ENCODE results near the gene REEP1. TPM values are rescaled to one million over a fixed set of nuclear protein-coding genes. Genes with fewer than 3 reads are reported as not detected.

Gene REEP1
- total RNA-seq, 1 donor from 2014 or later, result 0.35 TPM

- H3K4me3 ChIP-seq (ENCODE audit: low read depth, low read length), result no peak overlapping the region
- TF ChIP-seq CTCF (conservative IDR thresholded peaks at IDR 0.05; ENCODE audit: low read depth, low read length), result no peak
- no peak for DNase-seq (ENCODE audit: low read depth)
Observed at GRCh38 chr2:86237172-86237571, 100.3 kb downstream of the REEP1 start.

GRCh38 chr2:86235196-86235980 lies 102.0 kb downstream of the REEP1 start:
- no peak for DNase-seq (ENCODE audit: low read depth)

GRCh38 chr2:86234563-86235131 lies 102.8 kb downstream of the REEP1 start:
- no peak for DNase-seq (ENCODE audit: low read depth)
- no peak for TF ChIP-seq CTCF (conservative IDR thresholded peaks at IDR 0.05; ENCODE audit: low read depth, low read length)
- no peak overlapping the region for H3K4me3 ChIP-seq (ENCODE audit: low read depth, low read length)

More at GRCh38 chr2:86235196-86235980, 102.0 kb downstream of the REEP1 start:
- H3K4me3 ChIP-seq (ENCODE audit: low read depth, low read length), result no peak overlapping the region
- no peak for TF ChIP-seq CTCF (conservative IDR thresholded peaks at IDR 0.05; ENCODE audit: low read depth, low read length)

- no peak overlapping the region for H3K4me3 ChIP-seq (ENCODE audit: low read depth, low read length)
- no peak for TF ChIP-seq CTCF (conservative IDR thresholded peaks at IDR 0.05; ENCODE audit: low read depth, low read length)
- no peak for DNase-seq (ENCODE audit: low read depth)
Observed at GRCh38 chr2:86233436-86233835, 104.0 kb downstream of the REEP1 start.

GRCh38 chr2:86232910-86233309 lies 104.5 kb downstream of the REEP1 start:
- no peak for DNase-seq (ENCODE audit: low read depth)
- no peak for TF ChIP-seq CTCF (conservative IDR thresholded peaks at IDR 0.05; ENCODE audit: low read depth, low read length)
- H3K4me3 ChIP-seq (ENCODE audit: low read depth, low read length), result no peak overlapping the region

GRCh38 chr2:86232373-86232784 lies 105.0 kb downstream of the REEP1 start:
- DNase-seq (ENCODE audit: low read depth), result no peak
- no peak for TF ChIP-seq CTCF (conservative IDR thresholded peaks at IDR 0.05; ENCODE audit: low read depth, low read length)
- no peak overlapping the region for H3K4me3 ChIP-seq (ENCODE audit: low read depth, low read length)
